ENCODE measurements around the gene TMTC1.

TMTC1 gene

GRCh38 chr12:29660847-29661246 lies 122.9 kb downstream of the TMTC1 start:
- H3K4me2 ChIP-seq: no peak overlapping the region
- H3K9ac ChIP-seq: no peak overlapping the region
- H3K4me3 ChIP-seq: no peak overlapping the region
- peaks cover 12% of the 10 kb centered on the region for H3K4me1 ChIP-seq
- no peak overlapping the region for H3K27ac ChIP-seq
- H3K9me3 ChIP-seq: no peaks in the 10 kb centered on the region
- H3K36me3 ChIP-seq: no peaks in the 10 kb centered on the region
- H4K20me1 ChIP-seq: no peaks in the 10 kb centered on the region
- no peaks in the 10 kb centered on the region for H3K27me3 ChIP-seq
- TF ChIP-seq Cebpa-rat (IDR thresholded peaks at IDR 0.05): no peak

- H3K4me3 ChIP-seq: no peak overlapping the region
- no peaks in the 10 kb centered on the region for H3K4me1 ChIP-seq
- H4K20me1 ChIP-seq: no peaks in the 10 kb centered on the region
- H3K9ac ChIP-seq: no peak overlapping the region
- no peak overlapping the region for H3K4me2 ChIP-seq
- H3K9me3 ChIP-seq: no peaks in the 10 kb centered on the region
- H3K27me3 ChIP-seq: no peaks in the 10 kb centered on the region
- H3K27ac ChIP-seq: no peak overlapping the region
- no peak for TF ChIP-seq Cebpa-rat (IDR thresholded peaks at IDR 0.05)
- H3K36me3 ChIP-seq: no peaks in the 10 kb centered on the region
Observed at GRCh38 chr12:29656762-29657538, 126.8 kb downstream of the TMTC1 start.

DNA sequence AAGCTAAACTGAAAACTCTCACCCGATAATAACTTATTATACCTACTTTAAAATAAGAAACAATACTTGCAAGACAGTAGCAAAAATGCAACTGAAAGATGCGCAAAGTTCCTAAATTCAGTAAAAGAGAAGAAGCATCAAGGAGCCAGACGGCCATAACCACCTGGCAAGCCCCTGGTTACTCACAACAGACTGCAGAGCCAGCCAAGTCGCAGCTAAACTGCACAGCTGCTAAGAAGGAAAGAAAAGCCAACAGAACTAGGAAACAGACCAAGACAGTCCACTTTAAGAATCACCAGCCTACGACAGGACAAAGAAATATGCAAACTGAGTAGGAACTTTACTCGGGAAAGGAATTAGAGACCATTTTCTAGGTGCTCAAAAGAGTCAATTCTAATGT lies 127.9 kb downstream of the TMTC1 start:
- no peak for TF ChIP-seq Cebpa-rat (IDR thresholded peaks at IDR 0.05)
- no peaks in the 10 kb centered on the region for H3K4me1 ChIP-seq
- no peak overlapping the region for H3K4me2 ChIP-seq
- H3K27me3 ChIP-seq: no peaks in the 10 kb centered on the region
- H3K27ac ChIP-seq: no peak overlapping the region
- H3K36me3 ChIP-seq: no peaks in the 10 kb centered on the region
- no peaks in the 10 kb centered on the region for H4K20me1 ChIP-seq
- H3K9me3 ChIP-seq: no peaks in the 10 kb centered on the region
- H3K4me3 ChIP-seq: no peak overlapping the region
- no peak overlapping the region for H3K9ac ChIP-seq

GRCh38 chr12:29653286-29653685 lies 130.5 kb downstream of the TMTC1 start:
- Histone ChIP-seq H3K27me3 (no peaks in the 10 kb centered on the region), H3K4me1 (no peaks in the 10 kb centered on the region), H3K9ac (no peak overlapping the region), H3K4me3 (no peak overlapping the region), H3K9me3 (no peaks in the 10 kb centered on the region), H4K20me1 (no peaks in the 10 kb centered on the region), H3K4me2 (no peak overlapping the region), H3K36me3 (no peaks in the 10 kb centered on the region), H3K27ac (no peak overlapping the region)
- no peak for TF ChIP-seq Cebpa-rat (IDR thresholded peaks at IDR 0.05)

DNA sequence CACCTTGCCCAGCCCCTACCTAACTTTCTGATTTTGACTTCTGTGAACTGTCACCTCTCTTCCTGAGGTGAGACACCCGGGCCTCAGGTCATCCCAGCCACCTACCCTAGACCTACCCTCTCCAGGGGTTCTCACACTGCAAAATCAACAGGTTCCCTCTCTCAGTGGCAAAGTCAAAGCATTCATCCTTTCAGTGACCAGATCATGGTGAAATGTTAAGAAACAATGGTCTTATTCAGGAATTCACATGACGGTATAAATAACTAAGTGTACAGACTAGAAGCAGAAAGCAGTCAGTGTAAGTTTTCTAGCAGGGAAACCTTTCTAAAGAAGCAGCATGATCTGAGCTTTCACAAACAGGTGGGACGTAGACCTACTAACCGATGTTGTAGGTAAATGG lies 133.4 kb downstream of the TMTC1 start:
- no peaks in the 10 kb centered on the region for H3K4me1 ChIP-seq

DNA sequence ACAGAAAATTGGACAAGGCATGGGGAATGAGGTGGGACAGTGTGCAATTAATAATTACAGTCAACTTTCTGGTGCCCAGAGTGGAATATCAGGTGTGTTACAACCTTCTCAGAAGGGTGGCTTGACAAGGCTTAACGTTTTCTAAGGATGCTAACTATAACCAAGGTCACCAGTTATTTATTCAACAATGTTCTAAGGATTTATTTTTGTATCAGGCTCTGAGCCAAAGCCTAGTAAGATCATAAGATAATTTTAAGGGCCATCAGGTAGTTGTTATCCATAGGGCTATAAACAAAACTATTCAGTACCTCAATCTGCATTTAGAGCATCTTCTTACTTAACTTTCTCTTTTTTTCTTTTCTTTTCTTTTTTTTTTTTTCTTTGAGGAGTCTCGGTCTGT lies 134.0 kb downstream of the TMTC1 start:
- no peaks in the 10 kb centered on the region for H3K36me3 ChIP-seq
- H3K4me2 ChIP-seq: no peak overlapping the region
- H3K4me1 ChIP-seq: no peaks in the 10 kb centered on the region
- H3K9me3 ChIP-seq: no peaks in the 10 kb centered on the region
- no peaks in the 10 kb centered on the region for H3K27me3 ChIP-seq
- TF ChIP-seq Cebpa-rat (IDR thresholded peaks at IDR 0.05): no peak
- no peak overlapping the region for H3K27ac ChIP-seq
- no peak overlapping the region for H3K9ac ChIP-seq
- H4K20me1 ChIP-seq: no peaks in the 10 kb centered on the region
- H3K4me3 ChIP-seq: no peak overlapping the region

More for the DNA sequence above, 133.4 kb downstream of the TMTC1 start:
- no peaks in the 10 kb centered on the region for H4K20me1 ChIP-seq
- no peak overlapping the region for H3K9ac ChIP-seq
- no peak overlapping the region for H3K4me3 ChIP-seq
- no peak overlapping the region for H3K27ac ChIP-seq
- no peaks in the 10 kb centered on the region for H3K9me3 ChIP-seq
- no peak overlapping the region for H3K4me2 ChIP-seq
- TF ChIP-seq Cebpa-rat (IDR thresholded peaks at IDR 0.05): no peak
- H3K27me3 ChIP-seq: no peaks in the 10 kb centered on the region
- H3K36me3 ChIP-seq: no peaks in the 10 kb centered on the region

DNA sequence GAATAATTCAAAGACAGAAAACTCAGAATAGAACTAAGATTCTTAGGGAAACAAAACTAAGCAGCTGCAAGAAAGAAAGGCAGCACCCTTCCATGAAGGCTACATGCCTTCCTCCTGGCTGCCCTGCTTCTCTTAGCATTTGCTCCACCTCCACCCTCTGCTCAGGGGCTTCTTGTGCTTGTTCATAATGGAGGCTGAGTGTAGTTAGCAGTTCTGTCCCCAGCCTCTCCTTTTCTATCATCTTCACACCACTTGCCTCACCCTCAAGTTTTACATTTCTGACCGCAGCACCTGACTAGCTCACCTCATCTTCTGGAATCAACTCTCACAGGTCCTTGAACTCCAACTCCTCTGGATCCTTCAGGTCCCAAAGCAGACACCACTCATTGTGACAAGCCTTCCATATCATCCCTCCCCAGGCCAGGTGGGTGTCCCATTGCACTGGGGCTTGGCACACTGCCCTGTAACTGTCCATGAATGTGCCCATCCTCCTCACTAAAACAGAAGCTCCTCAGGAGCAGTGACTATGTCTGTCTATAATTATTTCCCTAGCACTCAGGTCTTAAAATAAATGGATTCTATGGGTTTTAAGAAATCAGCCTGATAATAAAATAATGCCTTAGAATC lies 139.1 kb downstream of the TMTC1 start:
- no peak for TF ChIP-seq Cebpa-rat (IDR thresholded peaks at IDR 0.05)
- Histone ChIP-seq H3K36me3 (no peaks in the 10 kb centered on the region), H3K4me1 (no peaks in the 10 kb centered on the region), H4K20me1 (no peaks in the 10 kb centered on the region), H3K9me3 (no peaks in the 10 kb centered on the region), H3K4me3 (no peak overlapping the region), H3K9ac (no peak overlapping the region), H3K27me3 (no peaks in the 10 kb centered on the region), H3K27ac (no peak overlapping the region), H3K4me2 (no peak overlapping the region)

GRCh38 chr12:29640589-29641345 lies 143.0 kb downstream of the TMTC1 start:
- no peaks in the 10 kb centered on the region for H4K20me1 ChIP-seq
- no peak for TF ChIP-seq Cebpa-rat (IDR thresholded peaks at IDR 0.05)
- H3K4me3 ChIP-seq: no peak overlapping the region
- H3K4me1 ChIP-seq: no peaks in the 10 kb centered on the region
- H3K9ac ChIP-seq: no peak overlapping the region
- H3K27ac ChIP-seq: no peak overlapping the region
- no peaks in the 10 kb centered on the region for H3K9me3 ChIP-seq
- no peaks in the 10 kb centered on the region for H3K27me3 ChIP-seq
- no peaks in the 10 kb centered on the region for H3K36me3 ChIP-seq
- H3K4me2 ChIP-seq: no peak overlapping the region

DNA sequence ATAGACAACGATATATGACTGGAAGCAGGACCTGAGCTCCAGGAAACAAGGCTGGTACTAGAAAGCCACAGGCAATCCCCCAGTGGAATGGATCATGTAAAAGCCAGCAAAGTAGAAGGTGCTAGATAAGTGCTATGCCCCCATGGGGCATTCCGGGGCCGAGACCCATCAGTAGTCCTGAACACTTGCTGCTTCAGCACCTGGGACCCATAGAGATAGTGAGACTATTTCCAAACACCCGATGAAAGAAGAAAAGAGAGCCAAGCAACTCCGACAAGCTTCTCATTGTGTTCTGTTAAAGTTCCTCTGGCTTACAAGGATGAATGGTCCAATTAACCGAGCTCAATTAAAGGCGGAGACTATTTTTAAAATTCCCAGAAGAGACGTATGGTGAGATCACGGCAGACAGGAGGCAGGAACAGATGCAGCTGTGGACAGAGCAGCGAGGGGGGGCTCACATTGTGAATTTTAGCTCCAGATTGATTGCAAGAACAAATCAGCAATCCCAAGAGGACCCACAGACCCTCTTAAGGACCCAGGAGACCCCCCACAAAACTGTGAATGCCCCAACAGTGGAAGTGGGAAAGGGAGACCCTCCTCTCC lies 143.7 kb downstream of the TMTC1 start:
- Histone ChIP-seq H3K27me3 (no peaks in the 10 kb centered on the region), H3K4me2 (no peak overlapping the region), H3K4me1 (no peaks in the 10 kb centered on the region), H3K9me3 (no peaks in the 10 kb centered on the region), H3K36me3 (no peaks in the 10 kb centered on the region), H4K20me1 (no peaks in the 10 kb centered on the region), H3K9ac (no peak overlapping the region), H3K27ac (no peak overlapping the region), H3K4me3 (no peak overlapping the region)
- TF ChIP-seq Cebpa-rat (IDR thresholded peaks at IDR 0.05): no peak

- no peaks in the 10 kb centered on the region for H3K9me3 ChIP-seq
- no peaks in the 10 kb centered on the region for H3K27me3 ChIP-seq
- H3K4me2 ChIP-seq: no peak overlapping the region
- no peak overlapping the region for H3K9ac ChIP-seq
- H3K27ac ChIP-seq: no peak overlapping the region
- H3K4me1 ChIP-seq: no peaks in the 10 kb centered on the region
- H4K20me1 ChIP-seq: no peaks in the 10 kb centered on the region
- no peak for TF ChIP-seq Cebpa-rat (IDR thresholded peaks at IDR 0.05)
- no peak overlapping the region for H3K4me3 ChIP-seq
- H3K36me3 ChIP-seq: no peaks in the 10 kb centered on the region
Observed at GRCh38 chr12:29638528-29638927, 145.2 kb downstream of the TMTC1 start.
